Measurements from ENCODE around the gene ZNF66.
"Not testable (repeated sequence)": the region's sequence is repeated elsewhere in the genome, so short reads cannot be mapped to it uniquely, and the experiment has no call there.

ZNF66 gene

GRCh38 chr19:20776083-20777076, at the start of gene ZNF66:
Gene ZNF66, plus strand, starts transcription at chr19:20776304. Its CDS starts 144 bp downstream, at chr19:20776448.
- peak; percentile 93 for DNase-seq

- not testable (repeated sequence) for DNase-seq
Observed at GRCh38 chr19:20750169-20750568, 25.9 kb upstream of the ZNF66 start.

GRCh38 chr19:20752291-20752690, 23.8 kb upstream of the ZNF66 start:
- not testable (repeated sequence) for DNase-seq

- not testable (repeated sequence) for DNase-seq
Observed at GRCh38 chr19:20769225-20769736, 6.8 kb upstream of the ZNF66 start.

GRCh38 chr19:20787786-20788185, 11.7 kb downstream of the ZNF66 start:
- DNase-seq = no peak

- DNase-seq = no peak
Observed at GRCh38 chr19:20791806-20792205, 15.7 kb downstream of the ZNF66 start.

DNA sequence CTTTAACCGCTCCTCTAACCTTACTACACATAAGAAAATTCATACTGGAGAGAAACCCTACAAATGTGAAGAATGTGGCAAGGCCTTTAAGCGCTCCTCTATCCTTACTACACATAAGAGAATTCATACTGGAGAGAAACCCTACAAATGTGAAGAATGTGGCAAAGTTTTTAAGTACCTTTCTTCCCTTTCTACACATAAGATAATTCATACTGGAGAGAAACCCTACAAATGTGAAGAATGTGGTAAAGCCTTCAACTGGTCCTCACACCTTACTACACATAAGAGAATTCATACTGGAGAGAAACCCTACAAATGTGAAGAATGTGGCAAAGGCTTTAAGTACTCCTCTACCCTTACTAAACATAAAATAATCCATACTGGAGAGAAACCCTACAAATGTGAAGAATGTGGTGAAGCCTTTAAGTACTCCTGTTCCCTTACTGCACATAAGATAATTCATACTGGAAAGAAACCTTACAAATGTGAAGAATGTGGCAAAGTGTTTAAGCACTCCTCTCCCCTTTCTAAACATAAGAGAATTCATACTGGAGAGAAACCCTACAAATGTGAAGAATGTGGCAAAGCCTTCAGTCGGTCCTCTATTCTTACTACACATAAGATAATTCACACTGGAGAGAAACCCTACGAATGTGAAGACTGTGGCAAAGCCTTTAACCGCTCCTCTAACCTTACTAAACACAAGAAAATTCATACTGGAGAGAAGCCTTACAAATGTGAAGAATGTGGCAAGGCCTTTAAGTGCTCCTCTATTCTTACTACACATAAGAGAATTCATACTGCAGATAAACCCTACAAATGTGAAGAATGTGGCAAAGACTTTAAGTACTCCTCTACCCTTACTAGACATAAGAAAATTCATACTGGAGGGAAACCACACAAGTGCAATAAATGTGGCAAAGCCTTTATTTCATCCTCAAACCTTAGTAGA, 30.5 kb downstream of the ZNF66 start:
- not testable (repeated sequence) for DNase-seq

- DNase-seq = no peak
Observed at GRCh38 chr19:20840371-20840770, 64.3 kb downstream of the ZNF66 start.

Data from NCI-H1092 treated with DMSO at 0.1 percent for 48 hours (cell line).